Endodermal cell (in vitro differentiated cells): ENCODE data around the gene CARMIL3. TPM values are rescaled to one million over a fixed set of nuclear protein-coding genes. Genes with fewer than 3 reads are reported as not detected.

Experiments used
- DNase-seq: peaks from one replicate; pipeline ENCODE4 v3.0.0-alpha.2; 2017
- H3K27ac ChIP-seq: 2 replicates; pipeline ENCODE4 v1.5.1; 2013; ENCODE audit warnings: mild to moderate bottlenecking, low read depth, low read length, moderate library complexity
- H3K27me3 ChIP-seq: 2 replicates; pipeline ENCODE4 v1.6.1; 2013; ENCODE audit warnings: mild to moderate bottlenecking, low read length, moderate library complexity; ENCODE audit not compliant: insufficient read depth, control insufficient read depth, poor library complexity, severe bottlenecking
- H3K36me3 ChIP-seq: 2 replicates; pipeline ENCODE4 v1.7.0; 2013; ENCODE audit warnings: mild to moderate bottlenecking, low read length, moderate library complexity; ENCODE audit not compliant: control insufficient read depth, insufficient read depth
- H3K4me1 ChIP-seq: one replicate; pipeline ENCODE4 v1.7.0; 2013; ENCODE audit warnings: low read length; ENCODE audit not compliant: control insufficient read depth, insufficient read depth
- H3K4me3 ChIP-seq: 2 replicates; pipeline ENCODE4 v1.5.1; 2013; ENCODE audit warnings: mild to moderate bottlenecking, low read length, moderate library complexity
- H3K9ac ChIP-seq: 2 replicates; pipeline ENCODE4 v1.6.1; 2013; ENCODE audit warnings: mild to moderate bottlenecking, low read length, moderate library complexity; ENCODE audit not compliant: poor library complexity, severe bottlenecking; ENCODE audit errors: extremely low read depth
- H3K9me3 ChIP-seq: 2 replicates; pipeline ENCODE4 v1.6.1; 2013; ENCODE audit warnings: mild to moderate bottlenecking, low read length, moderate library complexity; ENCODE audit not compliant: control insufficient read depth
- H3K27ac Mint-ChIP-seq: 2 replicates; pipeline ENCODE4 v1.8.0; 2020; ENCODE audit warnings: mixed read lengths
- H3K27me3 Mint-ChIP-seq: 2 replicates; pipeline ENCODE4 v1.8.0; 2021; ENCODE audit warnings: mild to moderate bottlenecking, mixed read lengths; ENCODE audit not compliant: insufficient read depth
- H3K36me3 Mint-ChIP-seq: 2 replicates; pipeline ENCODE4 v1.8.0; 2020; ENCODE audit warnings: low read depth, mixed read lengths
- H3K4me1 Mint-ChIP-seq: 2 replicates; pipeline ENCODE4 v1.8.0; 2020; ENCODE audit warnings: mixed read lengths
- H3K4me3 Mint-ChIP-seq: 2 replicates; pipeline ENCODE4 v1.8.0; 2020; ENCODE audit warnings: mild to moderate bottlenecking, moderate library complexity, mixed read lengths
- H3K9me3 Mint-ChIP-seq: 2 replicates; pipeline ENCODE4 v1.8.0; 2020; ENCODE audit warnings: mild to moderate bottlenecking, mixed read lengths
- WGBS, 2 experiments: methylation state at CpG; one replicate each; pipeline versions ENCODE4 v1.1.5 to v1.1.7; 2013; ENCODE audit warnings: missing lambda C conversion rate in 2 of 2, mixed read lengths in 1 of 2; ENCODE audit not compliant: insufficient coverage in 1 of 2, insufficient read length in 1 of 2; 5-methylcytosine and 5-hydroxymethylcytosine counted together
- total RNA-seq, 2 donors: library from RNA; stranded (reverse); fragmentation: NEBNext Ultra II Directional in 1 of 2; extraction: Animal tissue kit (Norgen Biotek cat#: 25700) in 1 of 2; gene quantifications; 2 replicates in 1 of 2; 3 replicates in 1 of 2; pipeline ENCODE4 v1.2.1, GENCODE V29; 2021
- TF ChIP-seq, protein P1 (sequence below): fragments of 200-600 bp; sonication (generic); conservative IDR thresholded peaks from 2 replicates; pipeline ENCODE4 v1.5.0; 2021; ENCODE audit warnings: antibody characterized with exemption, mild to moderate bottlenecking

The CARMIL3 gene
- total RNA-seq, 2 donors from 2014 or later: 2.1 to 4.4 TPM

DNA sequence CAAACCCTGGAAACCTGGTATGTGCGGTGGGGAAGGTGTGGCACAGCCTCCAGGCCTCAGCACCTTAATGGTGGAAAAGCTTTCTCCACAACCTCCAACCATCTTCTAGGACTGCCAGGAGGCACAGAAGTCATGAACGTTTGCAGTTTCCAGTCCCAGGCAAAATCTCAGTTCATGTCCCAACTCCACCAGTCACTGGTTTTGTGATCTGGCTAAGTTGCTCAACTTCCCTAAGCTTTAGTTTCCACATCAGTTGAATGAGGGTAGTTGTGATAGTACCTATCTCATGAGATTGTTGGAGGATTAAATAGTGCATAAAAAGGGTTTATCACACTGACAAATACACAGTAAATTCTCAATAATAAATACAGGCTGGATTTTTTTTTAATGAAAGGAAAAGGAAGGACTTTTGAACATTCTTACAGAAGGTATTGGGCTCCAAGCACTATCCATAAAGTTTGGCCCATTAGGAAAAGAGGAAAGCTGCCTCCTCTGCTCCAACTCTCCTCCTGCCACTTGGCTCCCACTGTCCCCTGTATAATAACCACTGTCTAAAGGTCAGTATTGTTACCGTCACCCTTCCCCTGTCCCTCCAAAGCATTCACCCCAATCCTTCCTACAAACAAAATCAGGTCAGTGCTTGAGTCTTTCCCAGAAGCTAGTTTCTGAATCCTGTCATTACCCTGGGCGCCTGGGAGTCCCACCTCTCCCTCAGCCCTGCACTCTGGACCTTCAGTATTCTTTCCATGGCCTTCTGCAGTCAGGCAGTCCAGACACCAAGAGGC is 48.6 kb downstream of the CARMIL3 start:
- DNase-seq: no peak
- Mint-ChIP-seq H3K36me3 (peaks cover 55% of the 10 kb centered on the region), H3K27me3 (no peaks in the 10 kb centered on the region), H3K9me3 (peaks cover 23% of the 10 kb centered on the region), H3K4me1 (peaks cover 5% of the 10 kb centered on the region), H3K27ac (no peak overlapping the region), H3K4me3 (no peak overlapping the region)
- H3K9me3 ChIP-seq: peaks cover 23% of the 10 kb centered on the region
- no peak overlapping the region for H3K27ac ChIP-seq
- WGBS, 2 experiments: 88 to 95% methylated on average over 3 to 4 of the region's 4 CpGs
- H3K4me3 ChIP-seq: no peak overlapping the region
- no peaks in the 10 kb centered on the region for H3K4me1 ChIP-seq
- H3K27me3 ChIP-seq: no peaks in the 10 kb centered on the region
- peaks cover 8% of the 10 kb centered on the region for H3K36me3 ChIP-seq
- TF ChIP-seq, protein P1, sequence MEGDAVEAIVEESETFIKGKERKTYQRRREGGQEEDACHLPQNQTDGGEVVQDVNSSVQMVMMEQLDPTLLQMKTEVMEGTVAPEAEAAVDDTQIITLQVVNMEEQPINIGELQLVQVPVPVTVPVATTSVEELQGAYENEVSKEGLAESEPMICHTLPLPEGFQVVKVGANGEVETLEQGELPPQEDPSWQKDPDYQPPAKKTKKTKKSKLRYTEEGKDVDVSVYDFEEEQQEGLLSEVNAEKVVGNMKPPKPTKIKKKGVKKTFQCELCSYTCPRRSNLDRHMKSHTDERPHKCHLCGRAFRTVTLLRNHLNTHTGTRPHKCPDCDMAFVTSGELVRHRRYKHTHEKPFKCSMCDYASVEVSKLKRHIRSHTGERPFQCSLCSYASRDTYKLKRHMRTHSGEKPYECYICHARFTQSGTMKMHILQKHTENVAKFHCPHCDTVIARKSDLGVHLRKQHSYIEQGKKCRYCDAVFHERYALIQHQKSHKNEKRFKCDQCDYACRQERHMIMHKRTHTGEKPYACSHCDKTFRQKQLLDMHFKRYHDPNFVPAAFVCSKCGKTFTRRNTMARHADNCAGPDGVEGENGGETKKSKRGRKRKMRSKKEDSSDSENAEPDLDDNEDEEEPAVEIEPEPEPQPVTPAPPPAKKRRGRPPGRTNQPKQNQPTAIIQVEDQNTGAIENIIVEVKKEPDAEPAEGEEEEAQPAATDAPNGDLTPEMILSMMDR: no peak
- no peak overlapping the region for H3K9ac ChIP-seq

DNA sequence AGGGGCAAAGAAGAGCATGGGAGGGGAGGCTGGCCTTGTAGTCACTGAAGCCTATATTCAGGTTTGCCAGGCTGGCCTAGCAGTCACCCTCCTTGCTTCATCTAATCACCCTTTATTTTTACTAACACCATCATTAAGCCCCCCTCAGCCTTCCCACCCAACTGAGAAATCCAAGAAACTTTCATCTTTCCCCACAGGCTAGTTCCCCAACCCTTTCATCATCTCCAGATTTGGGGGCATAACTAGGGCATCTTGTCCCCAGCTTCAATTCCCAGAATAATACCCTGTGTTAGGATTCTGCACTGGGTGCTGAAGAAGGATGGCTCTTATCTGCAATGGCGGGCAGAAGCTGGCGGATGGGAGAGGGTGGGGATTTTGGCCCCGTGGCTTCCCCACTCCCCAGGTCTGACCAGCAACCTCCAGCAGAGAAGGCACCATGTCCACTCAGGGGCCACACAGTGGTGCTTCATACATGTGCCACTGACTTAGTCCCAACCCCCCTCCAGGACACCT is 49.2 kb downstream of the CARMIL3 start:
- Mint-ChIP-seq H3K27ac (no peak overlapping the region), H3K4me3 (no peak overlapping the region), H3K4me1 (no peaks in the 10 kb centered on the region), H3K27me3 (no peaks in the 10 kb centered on the region), H3K9me3 (peaks cover 29% of the 10 kb centered on the region), H3K36me3 (peaks cover 54% of the 10 kb centered on the region)
- TF ChIP-seq, protein P1: no peak
- no peaks in the 10 kb centered on the region for H3K27me3 ChIP-seq
- DNase-seq: no peak
- peaks cover 8% of the 10 kb centered on the region for H3K36me3 ChIP-seq
- no peak overlapping the region for H3K27ac ChIP-seq
- WGBS, 2 experiments: 98% methylated on average over 3 of the region's 3 CpGs; no CpG with 5 or more reads in 1 of the 2 experiments
- H3K4me1 ChIP-seq: no peaks in the 10 kb centered on the region
- no peak overlapping the region for H3K4me3 ChIP-seq
- H3K9me3 ChIP-seq: peaks cover 24% of the 10 kb centered on the region
- H3K9ac ChIP-seq: no peak overlapping the region

DNA sequence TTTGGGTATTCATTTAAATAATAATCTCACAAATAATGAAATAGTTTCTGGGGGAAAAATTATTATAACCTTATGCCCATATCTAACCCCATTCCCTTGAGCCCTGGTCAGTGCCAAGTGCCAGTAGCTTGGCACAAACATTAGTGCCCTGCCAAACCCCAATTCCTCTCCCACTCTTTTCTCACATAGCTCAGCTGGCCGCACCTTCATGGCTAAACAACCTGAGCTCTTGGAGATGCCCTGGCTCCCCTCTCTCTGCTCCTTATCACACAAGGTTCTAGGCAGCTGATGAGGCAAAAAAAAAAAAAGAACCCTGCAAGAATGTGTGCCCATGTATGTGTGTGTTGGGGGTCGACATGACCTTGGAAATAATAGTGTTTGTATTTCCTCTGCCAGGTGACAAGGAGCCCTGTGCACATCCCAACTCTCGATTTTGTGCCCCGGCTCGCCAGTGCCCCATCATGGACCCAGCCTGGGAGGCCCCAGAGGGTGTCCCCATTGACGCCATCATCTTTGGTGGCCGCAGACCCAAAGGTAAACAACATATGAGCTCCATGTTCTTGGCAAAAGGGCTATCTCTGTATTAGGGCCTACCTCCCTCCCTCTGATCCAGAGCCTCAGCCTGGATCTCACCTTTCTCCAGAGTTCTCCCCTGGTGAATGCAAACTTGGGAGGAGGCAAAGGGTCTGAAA is 50.7 kb downstream of the CARMIL3 start:
- DNase-seq: no peak
- peaks cover 24% of the 10 kb centered on the region for H3K9me3 ChIP-seq
- no peaks in the 10 kb centered on the region for H3K4me1 ChIP-seq
- H3K27me3 ChIP-seq: no peaks in the 10 kb centered on the region
- Mint-ChIP-seq H3K36me3 (peaks cover 48% of the 10 kb centered on the region), H3K4me3 (no peak overlapping the region), H3K27me3 (no peaks in the 10 kb centered on the region), H3K27ac (no peak overlapping the region), H3K9me3 (peaks cover 30% of the 10 kb centered on the region), H3K4me1 (no peaks in the 10 kb centered on the region)
- H3K36me3 ChIP-seq: peaks cover 8% of the 10 kb centered on the region
- no peak overlapping the region for H3K27ac ChIP-seq
- TF ChIP-seq, protein P1: no peak
- H3K9ac ChIP-seq: no peak overlapping the region
- no peak overlapping the region for H3K4me3 ChIP-seq
- 95 to 100% methylated on average over 1 to 7 of the region's 7 CpGs for WGBS, 2 experiments
